Islet of Langerhans (tissue), 1 donor: ENCODE data around the gene PTTG2.
"Not testable (repeated sequence)": the region's sequence is repeated elsewhere in the genome, so short reads cannot be mapped to it uniquely, and the experiment has no call there.

Experiments used
- FAIRE-seq: peaks from one replicate; lab custom pipeline; 2011; peaks lifted over from hg19 to GRCh38; lab: Jason Lieb, UNC

PTTG2 gene

DNA sequence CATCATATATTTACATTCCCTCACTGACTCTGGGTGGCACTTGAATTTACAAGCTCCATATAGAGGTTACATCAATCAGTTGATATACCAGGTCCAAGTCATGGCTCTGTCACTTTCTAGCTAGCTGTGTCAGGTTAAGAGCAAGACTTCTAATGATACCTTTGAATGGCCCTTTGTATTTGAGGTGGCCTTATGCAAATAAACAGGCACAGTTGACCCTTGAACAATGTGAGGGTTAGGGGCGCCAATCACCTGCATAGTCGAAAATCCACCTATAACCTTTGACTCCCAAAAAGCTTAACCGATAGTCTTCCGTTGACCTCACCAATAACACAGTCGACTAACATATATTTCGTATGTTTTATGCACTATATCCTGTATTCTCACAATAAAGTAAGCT is 1.3 kb upstream of the PTTG2 start:
- FAIRE-seq, result no peak

GRCh38 chr4:37960679-37961450 is 667 bp downstream of the PTTG2 start:
- no peak for FAIRE-seq

GRCh38 chr4:37964734-37965457 is 4.7 kb downstream of the PTTG2 start:
- FAIRE-seq, result no peak

- FAIRE-seq, result no peak
Observed at GRCh38 chr4:37966044-37966443, 5.8 kb downstream of the PTTG2 start.

DNA sequence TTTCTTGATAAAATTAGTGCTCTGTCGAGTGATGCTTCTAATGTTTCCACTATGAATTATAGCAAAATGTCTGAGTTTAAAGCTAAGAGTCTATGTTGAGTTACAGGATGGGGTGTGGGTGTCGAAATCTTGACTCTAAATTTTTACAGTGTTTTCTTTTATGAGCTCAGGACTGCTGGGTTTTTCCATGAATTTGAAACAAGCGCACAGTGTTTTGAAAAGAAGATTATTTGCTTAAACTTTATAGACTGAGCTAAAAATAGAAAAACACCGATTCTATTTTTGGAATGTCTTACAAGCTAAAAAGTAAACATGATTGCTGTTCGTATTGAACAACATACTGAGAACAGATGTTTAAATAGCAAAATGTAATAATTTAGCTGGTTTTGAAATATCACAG is 7.5 kb downstream of the PTTG2 start:
- peak; percentile 53 for FAIRE-seq

- no peak for FAIRE-seq
Observed at GRCh38 chr4:37968747-37969146, 8.5 kb downstream of the PTTG2 start.

- FAIRE-seq, result no peak
Observed at GRCh38 chr4:37970702-37971101, 10.5 kb downstream of the PTTG2 start.

- no peak for FAIRE-seq
Observed at GRCh38 chr4:37971202-37971601, 11.0 kb downstream of the PTTG2 start.

- no peak for FAIRE-seq
Observed at GRCh38 chr4:37973441-37973840, 13.2 kb downstream of the PTTG2 start.

DNA sequence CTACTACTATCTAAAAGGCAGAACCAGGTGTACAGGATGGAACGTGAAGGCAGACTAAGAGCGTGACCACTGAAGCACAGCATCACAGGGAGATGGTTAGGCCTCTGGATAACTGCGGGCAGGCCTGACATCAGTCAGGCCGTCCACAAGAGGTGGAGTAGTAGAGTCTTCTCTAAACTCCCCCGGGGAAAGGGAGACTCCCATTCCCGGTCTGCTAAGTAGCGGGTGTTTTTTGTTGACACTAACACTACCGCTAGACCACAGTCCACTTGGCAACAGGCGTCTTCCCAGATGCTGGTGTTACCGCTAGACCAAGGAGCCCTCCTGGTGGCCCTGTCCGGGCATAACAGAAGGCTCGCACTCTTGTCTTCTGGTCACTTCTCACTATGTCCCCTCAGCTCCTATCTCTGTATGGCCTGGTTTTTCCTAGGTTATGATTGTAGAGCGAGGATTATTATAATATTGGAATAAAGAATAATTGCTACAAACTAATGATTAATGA is 15.2 kb downstream of the PTTG2 start:
- FAIRE-seq, result not testable (repeated sequence)

GRCh38 chr4:37976507-37976906 is 16.3 kb downstream of the PTTG2 start:
- no peak for FAIRE-seq

DNA sequence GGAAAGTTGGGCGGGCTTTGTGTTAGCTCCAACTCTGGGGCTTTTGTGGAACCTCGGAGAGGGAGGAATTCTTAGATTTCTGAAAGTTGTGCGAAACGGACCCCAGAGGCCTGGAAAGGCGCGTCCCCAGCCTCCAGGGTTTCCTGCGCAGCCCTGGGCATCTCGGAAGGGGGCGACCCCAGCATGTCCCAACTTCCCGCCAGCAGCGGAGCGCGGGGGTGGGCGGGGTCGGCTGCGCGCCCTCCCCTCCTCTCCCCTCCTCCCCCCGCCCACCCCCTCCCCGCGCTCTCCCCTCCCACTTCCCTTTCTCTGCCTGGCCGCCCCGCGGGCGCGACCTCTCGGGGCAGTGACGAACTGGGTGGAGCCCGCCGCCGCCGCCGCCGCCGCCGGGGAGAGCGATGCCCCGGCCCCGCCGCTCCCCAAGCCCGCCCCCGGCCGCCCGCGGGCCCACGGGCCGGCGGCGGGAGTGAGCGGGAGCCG is 16.8 kb downstream of the PTTG2 start:
- FAIRE-seq, result no peak

DNA sequence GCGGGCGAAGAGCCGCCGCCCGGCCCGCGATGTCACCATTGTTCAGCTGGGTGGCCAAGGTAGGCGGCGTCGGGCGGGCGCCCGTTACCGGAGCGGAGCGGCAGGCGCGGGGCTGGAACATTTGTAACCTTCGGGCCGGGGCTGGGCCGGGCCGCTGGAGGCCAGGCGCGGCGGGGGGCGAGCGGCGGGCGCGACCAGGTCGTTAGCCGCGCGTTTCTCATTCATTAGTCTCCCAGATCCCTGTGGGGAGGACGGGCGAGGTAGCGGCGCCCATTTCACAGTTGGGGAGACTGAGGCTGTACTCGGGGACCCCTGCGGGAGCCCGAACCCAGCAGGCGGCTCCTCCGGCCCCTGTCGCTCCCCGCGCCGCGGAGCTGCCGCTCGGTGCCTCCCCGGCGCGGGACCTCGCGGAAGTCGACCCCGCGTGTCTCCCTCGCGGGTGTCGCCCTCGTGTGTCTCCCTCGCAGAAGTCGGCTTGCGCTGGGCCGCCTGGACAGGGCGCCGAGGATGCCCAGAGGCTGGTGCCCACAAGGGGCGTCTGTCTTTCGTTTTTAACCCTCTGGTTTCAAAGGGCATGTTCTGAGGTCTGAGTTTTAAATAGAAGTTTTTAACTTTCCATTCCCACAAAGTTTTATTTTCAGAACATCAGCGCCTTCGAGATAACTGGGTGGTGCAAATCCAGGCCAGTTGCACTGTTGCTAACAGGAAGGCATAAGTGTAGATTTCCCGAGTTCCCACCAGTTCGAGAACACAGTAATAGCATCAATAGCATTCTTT is 17.5 kb downstream of the PTTG2 start:
- no peak for FAIRE-seq

- peak; percentile 9 for FAIRE-seq
Observed at GRCh38 chr4:37978248-37978924, 18.2 kb downstream of the PTTG2 start.

- FAIRE-seq, result no peak
Observed at GRCh38 chr4:37980246-37980645, 20.0 kb downstream of the PTTG2 start.

- FAIRE-seq, result no peak
Observed at GRCh38 chr4:37981425-37981824, 21.2 kb downstream of the PTTG2 start.

DNA sequence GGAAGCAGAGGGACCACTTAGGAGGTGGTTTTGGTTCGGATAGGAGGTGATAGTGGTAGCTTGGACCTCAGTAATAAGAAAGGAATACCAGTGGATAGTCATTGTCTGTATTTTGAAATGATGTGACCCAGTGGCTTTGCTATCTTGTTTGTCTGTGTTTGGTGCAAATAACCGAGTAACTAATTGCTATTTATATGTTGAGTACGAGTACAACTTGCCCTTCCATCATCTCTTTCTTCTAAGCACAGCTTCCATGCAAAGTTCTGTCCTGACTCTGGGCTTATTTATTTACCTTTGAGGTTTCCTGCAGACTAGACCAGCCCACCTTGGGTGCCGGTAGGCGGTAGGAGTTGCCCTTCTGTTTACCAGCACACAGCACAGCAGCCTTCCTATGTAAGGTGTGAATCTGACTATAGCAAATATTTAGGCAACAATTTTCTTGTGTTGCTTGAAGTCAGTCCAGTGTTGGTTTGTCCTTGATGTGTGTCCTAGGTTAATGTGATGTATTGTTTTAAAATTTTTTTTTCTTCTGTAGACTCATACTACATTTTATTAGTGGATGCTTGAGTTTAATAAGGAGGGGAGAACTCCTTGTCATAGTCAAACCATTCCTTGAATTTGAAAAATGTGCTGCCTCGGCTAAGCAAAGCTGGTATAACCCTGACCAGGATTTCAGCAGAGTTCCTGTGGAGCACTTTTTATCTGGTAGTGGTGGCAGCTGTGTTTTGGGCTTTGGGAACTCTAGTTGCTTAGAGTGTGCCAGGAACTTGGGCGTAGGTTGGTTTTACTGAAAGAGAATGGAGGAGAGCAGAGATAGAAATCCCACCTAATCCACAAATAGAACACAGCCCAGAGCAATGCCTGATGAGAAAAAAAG is 21.9 kb downstream of the PTTG2 start:
- no peak for FAIRE-seq

DNA sequence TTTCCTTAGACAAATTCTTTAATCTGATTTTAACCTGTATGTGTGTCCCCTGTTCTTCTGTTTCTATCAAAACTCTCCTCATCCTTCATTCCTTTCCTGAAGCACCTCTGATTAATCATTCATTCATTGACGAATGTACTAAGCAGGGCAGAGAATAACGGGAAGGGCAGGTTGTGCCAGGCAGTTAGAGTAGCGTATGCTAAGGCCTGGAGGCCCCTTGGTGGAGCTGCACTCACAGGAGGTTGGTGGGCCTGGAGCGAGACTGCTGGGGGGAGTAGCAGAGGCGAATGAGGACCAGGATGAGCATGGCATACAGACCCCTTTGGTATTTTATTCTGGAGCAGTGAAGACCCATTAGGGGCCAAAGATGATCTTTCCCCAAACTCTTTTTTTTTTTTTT is 22.5 kb downstream of the PTTG2 start:
- FAIRE-seq, result no peak

DNA sequence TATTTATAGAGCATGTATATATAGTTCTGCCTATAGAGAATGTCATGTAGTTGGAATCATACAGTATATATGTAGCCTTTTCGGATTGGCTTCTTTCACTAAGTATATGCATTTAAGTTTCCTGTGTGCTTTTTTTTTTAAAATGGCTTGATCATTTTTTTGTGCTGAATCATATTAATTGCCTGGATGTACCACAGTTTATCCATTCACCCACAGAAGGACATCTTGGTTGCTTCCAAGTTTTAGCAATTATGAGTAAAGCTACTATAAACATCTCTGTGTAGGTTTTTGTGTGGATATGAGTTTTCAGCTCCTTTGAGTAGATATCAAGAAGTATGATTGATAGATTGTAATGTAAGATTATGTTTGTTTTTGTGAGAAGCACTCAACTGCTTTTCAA is 23.8 kb downstream of the PTTG2 start:
- FAIRE-seq, result no peak

- FAIRE-seq, result no peak
Observed at GRCh38 chr4:37985730-37986275, 25.6 kb downstream of the PTTG2 start.

- FAIRE-seq, result no peak
Observed at GRCh38 chr4:37988670-37989069, 28.5 kb downstream of the PTTG2 start.
